Vagina (tissue), 2 donors: ENCODE measurements around the gene RRP8. TPM values are rescaled to one million over a fixed set of nuclear protein-coding genes. Genes with fewer than 3 reads are reported as not detected.

Experiments
- DNase-seq, 2 donors: peaks; one replicate each; pipeline ENCODE4 v3.0.0-alpha.2; 2017; ENCODE audit errors: extremely low spot score in 2 of 2
- H3K27ac ChIP-seq: fragments of 200-600 bp; sonication (generic); one replicate; pipeline ENCODE4 v1.5.1; 2019
- H3K27me3 ChIP-seq: fragments of 200-600 bp; sonication (generic); one replicate; pipeline ENCODE4 v1.5.1; 2019
- H3K36me3 ChIP-seq, 2 donors: fragments of 200-600 bp; sonication (generic); one replicate each; pipeline ENCODE4 v1.5.1; 2017 to 2019
- H3K4me1 ChIP-seq: fragments of 200-600 bp; sonication (generic); one replicate; pipeline ENCODE4 v1.5.1; 2019
- H3K4me3 ChIP-seq, 2 donors: fragments of 200-600 bp; sonication (generic); 1 replicate in 1 of 2; 2 replicates in 1 of 2; pipeline ENCODE4 v1.5.1; 2016 to 2019
- H3K9me3 ChIP-seq: fragments of 200-600 bp; sonication (generic); one replicate; pipeline ENCODE4 v1.5.1; 2019
- CTCF ChIP-seq, 3 experiments: fragments of 450-650 bp in 2 of 3; fragments of 200-600 bp in 1 of 3; sonication (generic) in 1 of 3; IDR thresholded peaks; one replicate each; pipeline ENCODE4 v1.5.1; 2017 to 2019; ENCODE audit warnings: antibody characterized with exemption in 3 of 3, mild to moderate bottlenecking in 2 of 3, moderate library complexity in 2 of 3
- POLR2A ChIP-seq, 2 donors: fragments of 450-650 bp; IDR thresholded peaks; one replicate each; pipeline ENCODE4 v1.6.1; 2017; ENCODE audit warnings: antibody characterized with exemption in 2 of 2, mild to moderate bottlenecking in 2 of 2, moderate library complexity in 2 of 2
- POLR2AphosphoS5 ChIP-seq, 2 donors: sonication (generic); formaldehyde crosslinking; IDR thresholded peaks; one replicate each; pipeline ENCODE4 v1.9.0; 2017; ENCODE audit warnings: antibody characterized with exemption in 2 of 2, mild to moderate bottlenecking in 2 of 2, low read depth in 1 of 2; ENCODE audit not compliant: insufficient read depth in 1 of 2
- intact Hi-C: fragments of 100-400 bp; cut with DNase I; formaldehyde crosslinking; loops from one replicate; pipeline ENCODE4 v1.15.1; 2023
- total RNA-seq: library from RNA; depleted of rRNA; stranded (reverse); fragments of >200 nt; gene quantifications from one replicate; pipeline ENCODE4 v1.2.3, GENCODE V29; 2016

Gene RRP8
- total RNA-seq, 1 donor from 2014 or later, result 10.3 TPM

- no peaks in the 10 kb centered on the region for H3K9me3 ChIP-seq
- intact Hi-C loops, result no loop called here
- TF ChIP-seq POLR2AphosphoS5 (IDR thresholded peaks at IDR 0.05; ENCODE audit: insufficient read depth in 1 of 2, low read depth in 1 of 2) (no peak), CTCF (IDR thresholded peaks at IDR 0.05) (no peak), POLR2A (IDR thresholded peaks at IDR 0.05) (no peak)
- H3K27ac ChIP-seq, result no peak overlapping the region
- peaks cover 17% of the 10 kb centered on the region for H3K4me1 ChIP-seq
- no peaks in the 10 kb centered on the region for H3K27me3 ChIP-seq
- peaks cover 0 to 9% of the 10 kb centered on the region in 2 donors for H3K36me3 ChIP-seq
- DNase-seq, result no peak
- no peak overlapping the region for H3K4me3 ChIP-seq
Measured at GRCh38 chr11:6620636-6621035, 17.2 kb upstream of the RRP8 start.

- H3K36me3 ChIP-seq, result peaks cover 0 to 6% of the 10 kb centered on the region in 2 donors
- peak within 1 kb of the TSS; percentile 74 to 90 for H3K4me3 ChIP-seq
- peak in 1 of 2 donors; percentile 98 for DNase-seq
- no peaks in the 10 kb centered on the region for H3K9me3 ChIP-seq
- peaks cover 17% of the 10 kb centered on the region for H3K4me1 ChIP-seq
- TF ChIP-seq CTCF (IDR thresholded peaks at IDR 0.05) (peak in 1 of 3 experiments; percentile 12), POLR2AphosphoS5 (IDR thresholded peaks at IDR 0.05; ENCODE audit: insufficient read depth in 1 of 2, low read depth in 1 of 2) (peak; percentile 88 to 98), POLR2A (IDR thresholded peaks at IDR 0.05) (peak; percentile 44 to 79)
- peak within 1 kb of the TSS; percentile 99 for H3K27ac ChIP-seq
- intact Hi-C loops, result no loop called here
- no peaks in the 10 kb centered on the region for H3K27me3 ChIP-seq
Measured at GRCh38 chr11:6619004-6619745, 15.8 kb upstream of the RRP8 start, which contains the start of gene TPP1. Gene TPP1 (minus strand): TSS chr11:6619422. CDS start chr11:6619400, 22 bp downstream.

- peak overlapping the region; percentile 74 to 90 for H3K4me3 ChIP-seq
- intact Hi-C loops, result no loop called here
- no peaks in the 10 kb centered on the region for H3K27me3 ChIP-seq
- no peak for DNase-seq
- TF ChIP-seq POLR2AphosphoS5 (IDR thresholded peaks at IDR 0.05; ENCODE audit: insufficient read depth in 1 of 2, low read depth in 1 of 2) (peak in 1 of 2 donors; percentile 52), POLR2A (IDR thresholded peaks at IDR 0.05) (peak in 1 of 2 donors; percentile 20), CTCF (IDR thresholded peaks at IDR 0.05) (no peak)
- peaks cover 0 to 6% of the 10 kb centered on the region in 2 donors for H3K36me3 ChIP-seq
- peak overlapping the region; percentile 99 for H3K27ac ChIP-seq
- no peaks in the 10 kb centered on the region for H3K9me3 ChIP-seq
- H3K4me1 ChIP-seq, result peaks cover 18% of the 10 kb centered on the region
Measured at GRCh38 chr11:6618117-6619003, 14.9 kb upstream of the RRP8 start.

- intact Hi-C loops, result no loop called here
- TF ChIP-seq POLR2A (IDR thresholded peaks at IDR 0.05) (no peak), POLR2AphosphoS5 (IDR thresholded peaks at IDR 0.05; ENCODE audit: insufficient read depth in 1 of 2, low read depth in 1 of 2) (no peak), CTCF (IDR thresholded peaks at IDR 0.05) (no peak)
- Histone ChIP-seq H3K4me3 (peak overlapping the region; percentile 74 to 90), H3K27me3 (no peaks in the 10 kb centered on the region), H3K4me1 (peaks cover 26% of the 10 kb centered on the region), H3K36me3 (peaks cover 0 to 6% of the 10 kb centered on the region in 2 donors), H3K27ac (peak overlapping the region; percentile 99), H3K9me3 (no peaks in the 10 kb centered on the region)
- no peak for DNase-seq
Measured at GRCh38 chr11:6617315-6617781, 13.9 kb upstream of the RRP8 start.
